ENCODE data around the gene LY6G6F. TPM values are rescaled to one million over a fixed set of nuclear protein-coding genes. Genes with fewer than 3 reads are reported as not detected.

LY6G6F gene
- total and polyA plus RNA-seq, 2 of the 13 experiments (the other 11 are each of a cell fraction or from before 2014, with no cell fraction given): not detected

DNA sequence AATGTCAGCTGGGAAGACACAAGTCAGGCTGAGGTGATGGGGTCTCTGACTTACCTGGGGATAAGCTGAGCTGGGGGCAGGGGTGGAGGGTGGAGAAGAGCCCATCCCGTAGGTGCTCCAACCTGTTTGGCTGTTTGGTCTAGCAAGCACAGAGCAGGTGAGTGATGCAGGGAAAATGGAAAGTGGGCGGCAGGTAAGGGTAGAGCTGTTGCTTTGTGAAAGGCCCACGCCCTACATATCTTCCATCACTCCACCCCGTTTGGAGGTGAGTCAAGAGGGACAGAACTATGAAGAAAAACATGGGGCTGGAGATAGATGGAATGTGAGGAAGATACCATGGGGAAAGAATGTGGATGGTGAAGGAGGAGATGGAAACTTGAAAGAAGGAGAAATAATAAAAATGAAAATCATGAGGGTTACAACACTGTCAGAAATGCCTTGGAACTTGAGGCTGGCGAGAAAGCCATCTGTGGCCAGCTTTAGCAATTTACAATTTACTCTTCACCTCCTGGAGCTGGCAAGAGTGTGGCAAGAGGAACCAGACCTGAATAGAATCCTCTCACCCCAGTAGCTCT is 13.6 kb downstream of the LY6G6F start (continued):
- TF ChIP-seq PAX8 (CRISPR knock-in tag; IDR thresholded peaks at IDR 0.05; ENCODE audit: borderline replicate concordance): no peak
- TF ChIP-seq SIN3B (IDR thresholded peaks at IDR 0.05; ENCODE audit: low read length): no peak
- no peak for TF ChIP-seq ZNF17 (CRISPR knock-in tag; IDR thresholded peaks at IDR 0.05)
- no peak for TF ChIP-seq ZNF234 (CRISPR knock-in tag; conservative IDR thresholded peaks at IDR 0.05)
- TF ChIP-seq PHF5A (CRISPR knock-in tag; IDR thresholded peaks at IDR 0.05; ENCODE audit: low read depth, unreplicated experiment): no peak
- TF ChIP-seq, protein P1, sequence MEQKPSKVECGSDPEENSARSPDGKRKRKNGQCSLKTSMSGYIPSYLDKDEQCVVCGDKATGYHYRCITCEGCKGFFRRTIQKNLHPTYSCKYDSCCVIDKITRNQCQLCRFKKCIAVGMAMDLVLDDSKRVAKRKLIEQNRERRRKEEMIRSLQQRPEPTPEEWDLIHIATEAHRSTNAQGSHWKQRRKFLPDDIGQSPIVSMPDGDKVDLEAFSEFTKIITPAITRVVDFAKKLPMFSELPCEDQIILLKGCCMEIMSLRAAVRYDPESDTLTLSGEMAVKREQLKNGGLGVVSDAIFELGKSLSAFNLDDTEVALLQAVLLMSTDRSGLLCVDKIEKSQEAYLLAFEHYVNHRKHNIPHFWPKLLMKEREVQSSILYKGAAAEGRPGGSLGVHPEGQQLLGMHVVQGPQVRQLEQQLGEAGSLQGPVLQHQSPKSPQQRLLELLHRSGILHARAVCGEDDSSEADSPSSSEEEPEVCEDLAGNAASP (CRISPR knock-in tag; IDR thresholded peaks at IDR 0.05; ENCODE audit: borderline replicate concordance): no peak
- no peak for TF ChIP-seq ZNF841 (CRISPR knock-in tag; IDR thresholded peaks at IDR 0.05; ENCODE audit: borderline replicate concordance)
- TF ChIP-seq, protein P2, sequence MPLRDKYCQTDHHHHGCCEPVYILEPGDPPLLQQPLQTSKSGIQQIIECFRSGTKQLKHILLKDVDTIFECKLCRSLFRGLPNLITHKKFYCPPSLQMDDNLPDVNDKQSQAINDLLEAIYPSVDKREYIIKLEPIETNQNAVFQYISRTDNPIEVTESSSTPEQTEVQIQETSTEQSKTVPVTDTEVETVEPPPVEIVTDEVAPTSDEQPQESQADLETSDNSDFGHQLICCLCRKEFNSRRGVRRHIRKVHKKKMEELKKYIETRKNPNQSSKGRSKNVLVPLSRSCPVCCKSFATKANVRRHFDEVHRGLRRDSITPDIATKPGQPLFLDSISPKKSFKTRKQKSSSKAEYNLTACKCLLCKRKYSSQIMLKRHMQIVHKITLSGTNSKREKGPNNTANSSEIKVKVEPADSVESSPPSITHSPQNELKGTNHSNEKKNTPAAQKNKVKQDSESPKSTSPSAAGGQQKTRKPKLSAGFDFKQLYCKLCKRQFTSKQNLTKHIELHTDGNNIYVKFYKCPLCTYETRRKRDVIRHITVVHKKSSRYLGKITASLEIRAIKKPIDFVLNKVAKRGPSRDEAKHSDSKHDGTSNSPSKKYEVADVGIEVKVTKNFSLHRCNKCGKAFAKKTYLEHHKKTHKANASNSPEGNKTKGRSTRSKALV (CRISPR knock-in tag; IDR thresholded peaks at IDR 0.05): no peak
- TF ChIP-seq, protein P3, sequence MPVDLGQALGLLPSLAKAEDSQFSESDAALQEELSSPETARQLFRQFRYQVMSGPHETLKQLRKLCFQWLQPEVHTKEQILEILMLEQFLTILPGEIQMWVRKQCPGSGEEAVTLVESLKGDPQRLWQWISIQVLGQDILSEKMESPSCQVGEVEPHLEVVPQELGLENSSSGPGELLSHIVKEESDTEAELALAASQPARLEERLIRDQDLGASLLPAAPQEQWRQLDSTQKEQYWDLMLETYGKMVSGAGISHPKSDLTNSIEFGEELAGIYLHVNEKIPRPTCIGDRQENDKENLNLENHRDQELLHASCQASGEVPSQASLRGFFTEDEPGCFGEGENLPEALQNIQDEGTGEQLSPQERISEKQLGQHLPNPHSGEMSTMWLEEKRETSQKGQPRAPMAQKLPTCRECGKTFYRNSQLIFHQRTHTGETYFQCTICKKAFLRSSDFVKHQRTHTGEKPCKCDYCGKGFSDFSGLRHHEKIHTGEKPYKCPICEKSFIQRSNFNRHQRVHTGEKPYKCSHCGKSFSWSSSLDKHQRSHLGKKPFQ (CRISPR knock-in tag; IDR thresholded peaks at IDR 0.05; ENCODE audit: insufficient replicate concordance): no peak
